Measurements from ENCODE around the gene CBFB. TPM values are rescaled to one million over a fixed set of nuclear protein-coding genes. Genes with fewer than 3 reads are reported as not detected.
A peak's percentile ranks its signal among the peaks of the same experiment; 100 is the strongest.

Gene CBFB
- total and polyA plus RNA-seq, 9 of the 15 experiments (the other 6 are each of a cell fraction or from before 2014, with no cell fraction given): 22.0 to 112 (median 66.5) TPM

DNA sequence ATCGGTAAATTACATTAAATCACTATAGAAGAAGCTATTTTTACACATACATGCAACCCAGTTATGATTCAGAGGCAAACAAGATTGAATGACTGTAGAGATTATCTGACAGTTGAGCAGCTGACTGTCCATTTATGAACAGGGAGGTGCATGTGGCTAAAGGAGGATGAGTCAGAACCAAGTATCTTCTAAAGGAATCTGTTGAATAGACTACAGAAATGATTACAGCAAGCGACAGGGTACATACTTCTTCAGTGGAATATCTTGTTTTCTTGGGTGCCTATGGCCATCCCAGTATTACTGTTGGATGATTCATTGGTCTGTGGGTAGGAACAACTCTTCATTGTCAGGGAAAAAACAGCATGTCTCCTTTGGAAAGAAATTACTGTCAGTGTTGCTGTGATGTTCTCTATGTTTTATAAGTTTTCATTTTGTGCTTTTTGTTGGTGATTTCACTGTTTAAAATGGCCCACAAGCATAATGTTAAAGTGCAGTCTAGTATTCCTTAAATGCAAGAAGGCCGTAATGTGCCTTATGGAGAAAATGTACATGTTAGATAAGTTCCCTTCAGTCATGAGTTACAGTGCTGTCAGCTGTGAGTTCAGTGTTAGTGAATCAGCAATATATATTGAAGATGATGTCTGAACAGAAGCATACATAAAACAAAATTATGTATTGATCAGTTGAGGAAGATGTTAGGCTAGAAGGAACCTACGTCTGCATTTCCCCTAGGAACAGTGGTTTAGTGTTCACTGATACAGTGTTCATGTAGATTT, 27.0 kb downstream of the CBFB start (continued):
- TF ChIP-seq, protein P1, sequence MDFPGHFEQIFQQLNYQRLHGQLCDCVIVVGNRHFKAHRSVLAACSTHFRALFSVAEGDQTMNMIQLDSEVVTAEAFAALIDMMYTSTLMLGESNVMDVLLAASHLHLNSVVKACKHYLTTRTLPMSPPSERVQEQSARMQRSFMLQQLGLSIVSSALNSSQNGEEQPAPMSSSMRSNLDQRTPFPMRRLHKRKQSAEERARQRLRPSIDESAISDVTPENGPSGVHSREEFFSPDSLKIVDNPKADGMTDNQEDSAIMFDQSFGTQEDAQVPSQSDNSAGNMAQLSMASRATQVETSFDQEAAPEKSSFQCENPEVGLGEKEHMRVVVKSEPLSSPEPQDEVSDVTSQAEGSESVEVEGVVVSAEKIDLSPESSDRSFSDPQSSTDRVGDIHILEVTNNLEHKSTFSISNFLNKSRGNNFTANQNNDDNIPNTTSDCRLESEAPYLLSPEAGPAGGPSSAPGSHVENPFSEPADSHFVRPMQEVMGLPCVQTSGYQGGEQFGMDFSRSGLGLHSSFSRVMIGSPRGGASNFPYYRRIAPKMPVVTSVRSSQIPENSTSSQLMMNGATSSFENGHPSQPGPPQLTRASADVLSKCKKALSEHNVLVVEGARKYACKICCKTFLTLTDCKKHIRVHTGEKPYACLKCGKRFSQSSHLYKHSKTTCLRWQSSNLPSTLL (IDR thresholded peaks at IDR 0.05): no peak
- TF ChIP-seq NR4A1 (CRISPR knock-in tag; IDR thresholded peaks at IDR 0.05) (no peak), NR4A1 (tag; IDR thresholded peaks at IDR 0.05) (no peak), NCOR1 (IDR thresholded peaks at IDR 0.05) (no peak), PURB (CRISPR knock-in tag; IDR thresholded peaks at IDR 0.05; ENCODE audit: low read depth) (no peak), COPS2 (conservative IDR thresholded peaks at IDR 0.05) (no peak), TEAD4 (IDR thresholded peaks at IDR 0.05; ENCODE audit: low read length) (peak; percentile 34; the same call in 1 of the 2 replicates), TEAD4 (CRISPR knock-in tag; IDR thresholded peaks at IDR 0.05; ENCODE audit: borderline replicate concordance) (no peak), MYBL2 (IDR thresholded peaks at IDR 0.05; ENCODE audit: low read depth) (no peak; the same call in 1 of the 2 replicates), MYBL2 (CRISPR knock-in tag; IDR thresholded peaks at IDR 0.05; ENCODE audit: borderline replicate concordance) (no peak), SRF (CRISPR knock-in tag; IDR thresholded peaks at IDR 0.05) (0 out of 4 replicates have a peak, but pooled peaks of 1 of the 2 experiments have one; percentile 47), ELF1 (tag; IDR thresholded peaks at IDR 0.05) (no peak), TAF9B (IDR thresholded peaks at IDR 0.05; ENCODE audit: partially characterized antibody) (peak; percentile 56), NFYB (IDR thresholded peaks at IDR 0.05; ENCODE audit: extremely low read depth, insufficient read length) (no peak), HCFC1 (IDR thresholded peaks at IDR 0.05; ENCODE audit: low read depth, low read length) (no peak), MCM3 (IDR thresholded peaks at IDR 0.05) (no peak)
- TF ChIP-seq, protein P2, sequence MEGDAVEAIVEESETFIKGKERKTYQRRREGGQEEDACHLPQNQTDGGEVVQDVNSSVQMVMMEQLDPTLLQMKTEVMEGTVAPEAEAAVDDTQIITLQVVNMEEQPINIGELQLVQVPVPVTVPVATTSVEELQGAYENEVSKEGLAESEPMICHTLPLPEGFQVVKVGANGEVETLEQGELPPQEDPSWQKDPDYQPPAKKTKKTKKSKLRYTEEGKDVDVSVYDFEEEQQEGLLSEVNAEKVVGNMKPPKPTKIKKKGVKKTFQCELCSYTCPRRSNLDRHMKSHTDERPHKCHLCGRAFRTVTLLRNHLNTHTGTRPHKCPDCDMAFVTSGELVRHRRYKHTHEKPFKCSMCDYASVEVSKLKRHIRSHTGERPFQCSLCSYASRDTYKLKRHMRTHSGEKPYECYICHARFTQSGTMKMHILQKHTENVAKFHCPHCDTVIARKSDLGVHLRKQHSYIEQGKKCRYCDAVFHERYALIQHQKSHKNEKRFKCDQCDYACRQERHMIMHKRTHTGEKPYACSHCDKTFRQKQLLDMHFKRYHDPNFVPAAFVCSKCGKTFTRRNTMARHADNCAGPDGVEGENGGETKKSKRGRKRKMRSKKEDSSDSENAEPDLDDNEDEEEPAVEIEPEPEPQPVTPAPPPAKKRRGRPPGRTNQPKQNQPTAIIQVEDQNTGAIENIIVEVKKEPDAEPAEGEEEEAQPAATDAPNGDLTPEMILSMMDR (IDR thresholded peaks at IDR 0.05 in 2 of 3, conservative IDR thresholded peaks at IDR 0.05 in 1 of 3; ENCODE audit: insufficient read depth in 2 of 3, low read depth in 1 of 3, low read length in 3 of 3): no peak
- TF ChIP-seq, protein P3, sequence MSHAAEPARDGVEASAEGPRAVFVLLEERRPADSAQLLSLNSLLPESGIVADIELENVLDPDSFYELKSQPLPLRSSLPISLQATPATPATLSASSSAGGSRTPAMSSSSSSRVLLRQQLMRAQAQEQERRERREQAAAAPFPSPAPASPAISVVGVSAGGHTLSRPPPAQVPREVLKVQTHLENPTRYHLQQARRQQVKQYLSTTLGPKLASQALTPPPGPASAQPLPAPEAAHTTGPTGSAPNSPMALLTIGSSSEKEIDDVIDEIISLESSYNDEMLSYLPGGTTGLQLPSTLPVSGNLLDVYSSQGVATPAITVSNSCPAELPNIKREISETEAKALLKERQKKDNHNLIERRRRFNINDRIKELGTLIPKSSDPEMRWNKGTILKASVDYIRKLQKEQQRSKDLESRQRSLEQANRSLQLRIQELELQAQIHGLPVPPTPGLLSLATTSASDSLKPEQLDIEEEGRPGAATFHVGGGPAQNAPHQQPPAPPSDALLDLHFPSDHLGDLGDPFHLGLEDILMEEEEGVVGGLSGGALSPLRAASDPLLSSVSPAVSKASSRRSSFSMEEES (CRISPR knock-in tag; IDR thresholded peaks at IDR 0.05): no peak
- TF ChIP-seq, protein P4, sequence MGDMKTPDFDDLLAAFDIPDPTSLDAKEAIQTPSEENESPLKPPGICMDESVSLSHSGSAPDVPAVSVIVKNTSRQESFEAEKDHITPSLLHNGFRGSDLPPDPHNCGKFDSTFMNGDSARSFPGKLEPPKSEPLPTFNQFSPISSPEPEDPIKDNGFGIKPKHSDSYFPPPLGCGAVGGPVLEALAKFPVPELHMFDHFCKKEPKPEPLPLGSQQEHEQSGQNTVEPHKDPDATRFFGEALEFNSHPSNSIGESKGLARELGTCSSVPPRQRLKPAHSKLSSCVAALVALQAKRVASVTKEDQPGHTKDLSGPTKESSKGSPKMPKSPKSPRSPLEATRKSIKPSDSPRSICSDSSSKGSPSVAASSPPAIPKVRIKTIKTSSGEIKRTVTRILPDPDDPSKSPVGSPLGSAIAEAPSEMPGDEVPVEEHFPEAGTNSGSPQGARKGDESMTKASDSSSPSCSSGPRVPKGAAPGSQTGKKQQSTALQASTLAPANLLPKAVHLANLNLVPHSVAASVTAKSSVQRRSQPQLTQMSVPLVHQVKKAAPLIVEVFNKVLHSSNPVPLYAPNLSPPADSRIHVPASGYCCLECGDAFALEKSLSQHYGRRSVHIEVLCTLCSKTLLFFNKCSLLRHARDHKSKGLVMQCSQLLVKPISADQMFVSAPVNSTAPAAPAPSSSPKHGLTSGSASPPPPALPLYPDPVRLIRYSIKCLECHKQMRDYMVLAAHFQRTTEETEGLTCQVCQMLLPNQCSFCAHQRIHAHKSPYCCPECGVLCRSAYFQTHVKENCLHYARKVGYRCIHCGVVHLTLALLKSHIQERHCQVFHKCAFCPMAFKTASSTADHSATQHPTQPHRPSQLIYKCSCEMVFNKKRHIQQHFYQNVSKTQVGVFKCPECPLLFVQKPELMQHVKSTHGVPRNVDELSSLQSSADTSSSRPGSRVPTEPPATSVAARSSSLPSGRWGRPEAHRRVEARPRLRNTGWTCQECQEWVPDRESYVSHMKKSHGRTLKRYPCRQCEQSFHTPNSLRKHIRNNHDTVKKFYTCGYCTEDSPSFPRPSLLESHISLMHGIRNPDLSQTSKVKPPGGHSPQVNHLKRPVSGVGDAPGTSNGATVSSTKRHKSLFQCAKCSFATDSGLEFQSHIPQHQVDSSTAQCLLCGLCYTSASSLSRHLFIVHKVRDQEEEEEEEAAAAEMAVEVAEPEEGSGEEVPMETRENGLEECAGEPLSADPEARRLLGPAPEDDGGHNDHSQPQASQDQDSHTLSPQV (IDR thresholded peaks at IDR 0.05): no peak
